GM19238 (cell line): ENCODE results near the gene CATSPER1.
A peak's percentile ranks its signal among the peaks of the same experiment; 100 is the strongest.

Source experiments
- DNase-seq: peaks from one replicate; pipeline ENCODE4 v3.0.0; 2011; ENCODE audit warnings: low spot score; ENCODE audit not compliant: insufficient read length

The CATSPER1 gene

DNA sequence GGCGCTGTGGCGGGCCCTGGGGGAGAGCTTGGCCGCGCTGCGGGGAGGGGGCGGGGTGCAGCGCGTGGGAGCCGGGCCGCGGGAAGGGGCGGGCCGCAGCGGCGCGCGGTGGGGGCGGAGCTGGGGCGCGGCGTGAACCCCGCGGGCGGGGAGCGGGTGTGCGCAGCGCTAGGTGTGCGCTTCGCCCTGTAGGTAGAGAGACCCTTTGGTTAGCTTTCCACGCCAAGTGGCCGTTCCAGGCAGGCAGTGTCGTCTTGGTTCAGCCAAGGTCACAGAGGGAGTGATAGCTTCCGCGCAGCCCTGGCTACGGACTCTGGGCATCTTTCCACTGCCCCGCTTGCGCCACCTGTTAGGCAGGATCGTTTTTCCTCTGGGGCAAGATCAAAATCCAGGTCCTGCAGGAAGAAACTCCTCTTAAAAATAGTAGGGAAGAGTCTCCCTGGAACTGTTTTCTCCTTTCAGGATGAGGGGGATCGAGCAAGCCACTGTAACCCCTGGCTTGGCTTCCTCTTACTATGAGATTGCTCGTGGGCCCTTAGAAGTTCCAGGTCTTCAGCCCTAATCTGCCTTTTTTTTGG, 23.5 kb downstream of the CATSPER1 start:
- DNase-seq: peak; percentile 75

DNA sequence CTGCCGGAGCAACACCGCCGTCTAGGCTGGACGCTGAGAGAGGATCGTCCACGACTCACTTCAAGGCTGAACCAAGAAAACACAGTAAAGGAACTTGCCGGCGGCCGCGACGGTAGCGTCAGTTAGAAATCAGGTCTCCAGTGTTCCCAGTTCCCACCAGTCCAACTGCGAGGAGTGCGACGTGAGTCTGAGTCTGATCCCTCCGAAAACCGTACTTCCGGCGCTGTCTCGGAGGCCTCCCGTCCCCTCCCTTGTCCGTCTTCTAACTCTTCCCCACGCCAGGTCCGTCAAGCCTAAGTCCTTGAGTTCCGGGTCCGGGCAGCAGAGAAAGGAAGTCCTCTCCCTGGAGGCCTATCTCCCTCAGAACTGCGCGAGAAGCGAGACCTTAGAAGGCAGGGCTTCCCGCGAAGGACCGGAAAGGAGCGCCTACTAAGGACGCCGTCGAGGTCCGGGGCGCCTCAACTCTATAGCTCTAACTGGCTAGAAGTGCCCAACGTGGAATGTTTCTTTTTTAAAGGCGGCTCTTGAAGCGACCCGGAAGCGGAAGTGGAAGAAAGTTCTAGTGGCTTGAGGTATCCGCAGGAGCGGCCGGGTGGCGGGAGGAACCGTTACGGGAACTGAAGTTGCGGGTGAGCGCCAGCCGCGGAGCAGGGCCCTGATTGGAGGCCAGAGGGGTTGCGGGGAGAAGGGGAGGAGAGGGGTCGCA, 24.2 kb downstream of the CATSPER1 start, which contains the start of the genes BANF1 and EIF1AD:
Gene BANF1, plus strand, starts transcription at position 562 of the 706 bp plus-strand sequence. CDS start 748 bp downstream, outside the sequence.
Gene EIF1AD, minus strand, starts transcription at position 216 of the 706 bp plus-strand sequence. CDS start 1,768 bp downstream, outside the sequence.
- DNase-seq: peak; percentile 92

DNA sequence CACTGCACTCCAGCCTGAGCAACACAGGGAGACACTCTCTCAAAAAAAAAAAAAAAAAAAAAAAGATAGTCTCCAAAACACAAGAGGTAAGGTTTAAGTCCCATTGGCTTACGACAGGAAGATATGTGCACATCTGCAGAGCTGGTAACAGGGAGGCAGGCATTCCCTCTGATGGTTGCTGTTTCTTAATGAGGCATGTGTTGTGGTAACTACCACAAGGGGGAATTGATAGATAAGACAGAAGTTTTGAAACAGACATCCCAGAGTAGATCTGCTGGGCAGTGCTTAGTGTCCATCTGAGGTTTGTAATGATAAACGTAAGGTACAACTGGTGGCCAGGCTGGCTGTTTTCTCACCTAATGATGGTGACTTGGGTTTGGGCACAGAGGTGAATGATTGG, 29.0 kb downstream of the CATSPER1 start:
- no peak for DNase-seq

DNA sequence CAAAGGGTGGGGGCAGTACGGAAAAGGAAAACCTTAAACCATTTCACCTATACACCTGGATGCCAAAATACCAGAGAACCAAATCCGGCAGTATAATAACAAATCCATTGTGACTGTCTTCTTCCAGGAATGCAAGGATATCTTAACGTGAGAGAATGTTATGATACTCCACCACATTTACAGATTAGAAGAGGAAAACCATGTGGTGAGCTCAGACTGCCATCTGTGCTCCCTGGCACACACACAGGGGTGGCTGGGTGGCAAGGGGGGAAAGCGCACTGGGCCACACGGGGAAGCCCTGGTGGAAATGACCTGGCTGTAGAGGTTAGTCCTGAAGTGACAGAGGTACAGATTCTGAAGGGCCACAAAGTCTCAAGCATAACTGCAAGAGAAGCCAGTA, 34.2 kb downstream of the CATSPER1 start:
- DNase-seq: no peak

DNA sequence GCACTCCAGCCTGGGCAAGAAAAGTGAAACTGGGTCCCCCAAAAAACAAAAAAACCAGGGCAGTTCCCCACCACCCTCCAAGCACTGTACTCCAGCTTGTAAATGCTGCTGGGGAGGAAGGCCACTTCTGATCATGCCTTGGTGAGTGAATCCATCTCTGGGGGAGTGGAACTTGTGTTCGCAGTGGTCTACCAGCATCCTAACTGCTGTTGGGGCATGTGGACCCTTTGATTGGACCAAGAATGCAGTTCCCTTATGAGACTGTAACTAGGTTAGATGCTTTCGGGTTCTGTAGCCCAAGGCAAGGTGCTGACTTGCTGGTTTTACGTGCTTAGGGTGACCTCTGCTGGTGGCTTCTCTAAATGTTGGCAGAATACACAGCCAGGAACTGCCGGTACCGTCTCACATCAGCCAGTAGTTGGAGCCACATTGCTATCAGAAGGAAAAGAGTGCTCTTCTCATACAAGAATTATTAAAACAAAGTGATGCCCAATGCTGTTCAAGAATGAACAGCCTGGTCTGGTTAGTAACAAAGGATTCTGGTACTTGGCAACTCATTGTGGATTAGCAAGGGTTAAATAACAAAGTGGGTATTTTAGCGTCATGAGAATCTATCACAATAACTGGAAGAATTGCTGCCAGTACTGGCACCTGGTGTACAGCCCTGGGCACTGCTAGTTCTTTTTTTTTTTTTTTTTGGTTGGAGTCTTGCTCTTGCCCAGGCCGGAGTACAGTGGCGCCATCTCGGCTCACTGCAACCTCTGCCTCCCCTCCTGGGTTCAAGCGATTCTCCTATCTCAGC, 37.3 kb downstream of the CATSPER1 start:
- DNase-seq: peak; percentile 87

DNA sequence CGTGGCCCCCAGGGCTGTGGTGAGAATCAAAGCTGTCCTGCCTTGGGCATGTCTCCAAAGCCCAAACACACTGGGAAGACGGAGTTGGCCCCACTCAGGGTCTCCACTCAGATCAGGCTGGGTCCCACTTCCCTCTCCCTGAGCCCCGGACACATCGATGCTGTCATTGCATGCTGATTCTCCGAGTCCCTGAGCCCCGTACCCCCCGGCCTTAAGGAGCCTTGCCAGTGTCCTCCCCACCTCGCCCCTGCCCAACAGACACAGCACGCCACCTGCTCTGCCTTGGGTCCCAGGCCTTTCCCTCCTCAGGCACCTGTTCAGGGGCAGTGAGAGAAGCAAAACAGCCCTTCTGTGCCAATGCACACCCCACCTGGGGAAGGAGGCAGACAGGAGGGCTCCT, 38.9 kb downstream of the CATSPER1 start:
- DNase-seq: no peak

DNA sequence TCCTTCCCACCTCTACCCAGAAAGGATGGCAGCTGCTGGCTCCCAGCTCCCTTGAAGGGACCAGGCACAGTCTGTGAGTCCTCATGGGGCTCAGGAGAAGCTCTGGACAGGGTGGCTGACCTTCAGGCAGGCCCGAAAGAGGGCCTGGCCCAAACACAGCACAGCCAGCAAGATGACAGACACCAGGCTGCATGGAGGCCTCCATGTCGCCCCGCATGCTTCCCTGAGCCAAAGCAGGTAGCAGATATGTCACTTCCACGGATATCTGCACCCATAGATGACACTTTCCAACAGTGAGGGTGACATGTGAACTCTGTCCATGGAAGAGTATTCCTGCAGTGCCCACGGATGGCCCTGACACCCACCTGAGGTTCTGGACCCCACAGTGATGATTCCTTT, 42.7 kb downstream of the CATSPER1 start:
- DNase-seq: no peak

DNA sequence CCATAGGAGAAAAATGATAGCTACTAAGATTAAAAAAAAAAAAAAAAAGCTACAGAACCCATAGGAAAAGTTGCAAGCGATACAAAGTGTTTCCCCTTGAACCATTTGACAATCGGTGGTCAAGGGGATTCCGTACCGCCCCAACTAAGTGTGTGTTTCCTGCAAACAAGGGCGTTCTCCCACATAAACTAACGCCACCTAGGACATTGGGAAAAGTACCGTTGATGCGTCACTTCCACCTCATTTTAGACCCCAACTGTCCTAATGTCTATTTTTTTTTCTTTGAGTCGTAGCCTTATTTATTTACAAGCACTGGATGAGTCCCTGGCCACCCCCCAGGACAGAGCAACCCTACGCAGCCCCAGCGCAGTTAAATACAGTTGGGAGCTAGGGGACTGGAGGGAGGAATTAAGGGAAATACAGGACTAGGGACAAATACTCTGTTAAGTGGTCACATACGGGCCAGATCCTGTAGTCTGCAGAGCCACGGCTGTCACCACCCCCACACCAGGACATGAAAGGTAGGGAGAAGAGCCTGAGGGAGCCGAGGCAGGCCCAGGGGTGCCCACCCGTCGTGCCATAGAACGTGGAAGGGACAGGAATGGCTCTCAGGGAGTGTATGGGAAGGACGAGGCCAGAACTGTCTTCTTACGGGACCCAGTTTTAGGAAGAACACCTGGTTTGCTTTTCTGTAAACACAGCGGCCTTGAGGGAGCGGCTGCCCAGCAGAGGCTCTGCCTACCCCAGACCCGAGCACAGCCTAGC, 43.3 kb downstream of the CATSPER1 start:
- DNase-seq: no peak

DNA sequence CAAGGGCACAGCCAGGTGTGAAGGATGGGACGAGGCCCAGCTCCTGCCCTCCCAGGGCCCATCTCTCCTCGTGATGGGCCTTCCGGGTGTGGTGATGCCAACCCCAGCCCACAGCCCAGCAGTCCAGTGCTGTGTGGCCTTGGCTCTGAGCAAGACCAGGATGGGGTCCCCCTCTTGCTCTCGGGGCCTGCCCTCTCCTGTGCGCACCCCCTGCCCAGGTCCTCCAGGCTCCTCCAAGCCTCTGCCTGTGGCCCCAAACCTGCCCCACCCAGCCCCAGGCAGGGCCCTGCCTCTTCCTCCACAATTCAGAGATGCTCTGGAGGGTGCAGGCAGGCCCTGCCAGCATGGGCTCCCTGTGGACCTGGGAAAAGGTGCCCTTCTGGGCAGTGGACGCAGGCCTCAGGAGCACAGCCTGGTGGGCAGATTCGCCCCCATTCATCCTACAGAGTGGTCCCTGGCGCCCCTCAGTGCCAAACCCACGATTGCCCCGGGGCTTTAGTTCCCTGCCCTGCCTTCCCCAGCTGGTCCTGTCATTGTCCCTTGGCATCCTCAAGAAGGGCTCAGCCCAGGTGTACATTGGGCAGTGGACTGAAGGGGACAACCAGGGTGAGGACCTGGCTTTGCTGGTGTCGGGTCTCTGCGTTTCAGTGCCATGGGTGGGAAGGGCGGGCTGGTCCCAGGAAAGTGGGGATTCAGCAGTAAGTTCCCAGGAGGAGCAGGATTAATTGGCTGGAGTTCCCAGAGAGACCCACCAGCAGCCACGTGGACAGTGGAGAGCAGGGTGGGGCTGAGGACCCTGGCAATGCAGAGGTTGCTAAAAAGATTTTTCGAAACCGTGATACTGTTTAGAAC, 44.1 kb downstream of the CATSPER1 start:
- no peak for DNase-seq

DNA sequence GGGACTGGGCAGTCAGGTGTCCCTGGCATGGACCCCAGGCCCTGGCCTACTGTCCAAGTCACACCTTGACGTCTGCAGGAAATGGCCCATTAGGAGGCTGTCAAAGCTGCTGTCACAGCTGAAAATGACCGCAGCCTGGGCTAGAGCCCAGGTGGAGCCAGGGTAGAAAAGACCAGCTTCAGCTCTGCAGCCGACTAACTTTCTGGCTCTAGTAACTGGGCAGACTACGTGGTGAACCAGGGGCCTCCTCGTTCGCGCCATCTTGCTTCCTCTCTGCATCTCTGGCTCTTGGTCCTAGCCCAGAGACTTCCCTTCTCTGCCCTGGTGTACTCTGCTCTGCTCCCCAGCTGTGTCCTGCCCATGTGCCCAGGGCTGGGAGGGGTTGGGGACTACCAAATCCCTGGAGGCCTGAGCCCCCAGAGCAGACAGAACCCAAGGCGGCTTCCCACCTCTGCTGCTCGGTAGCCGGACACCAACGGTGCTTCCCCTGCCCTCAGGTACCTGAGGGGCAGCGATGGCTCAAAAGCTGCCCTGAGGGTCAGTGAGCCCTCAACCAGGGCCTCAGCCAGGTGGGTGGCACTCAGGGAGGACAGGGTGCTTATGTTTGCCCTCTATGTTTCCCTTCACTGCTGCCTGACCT, 45.1 kb downstream of the CATSPER1 start:
- no peak for DNase-seq

DNA sequence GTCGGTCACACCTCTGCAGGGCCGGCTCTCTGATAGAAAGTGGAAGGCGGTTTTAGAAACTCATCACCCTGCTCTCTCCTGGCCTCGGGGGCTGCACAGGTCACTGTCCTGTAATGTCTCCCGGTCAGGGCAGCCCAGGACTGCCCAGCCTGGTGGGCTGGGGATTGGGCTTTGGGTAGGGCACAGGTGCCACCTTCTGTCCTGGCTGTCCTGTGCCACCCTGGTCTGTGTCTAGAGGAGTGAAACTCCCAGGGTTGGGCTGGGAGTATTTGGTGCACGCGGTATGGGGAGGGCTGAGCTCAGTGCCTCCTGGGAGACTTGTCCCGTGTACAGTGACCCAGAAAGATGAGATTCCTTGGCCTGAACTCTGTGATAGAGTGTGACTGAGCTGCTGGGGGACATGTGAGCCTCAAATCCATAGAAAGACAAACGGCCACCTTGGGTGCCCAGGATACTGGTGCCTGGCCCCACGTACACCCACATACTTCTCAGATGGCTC, 47.0 kb downstream of the CATSPER1 start:
- DNase-seq: no peak

DNA sequence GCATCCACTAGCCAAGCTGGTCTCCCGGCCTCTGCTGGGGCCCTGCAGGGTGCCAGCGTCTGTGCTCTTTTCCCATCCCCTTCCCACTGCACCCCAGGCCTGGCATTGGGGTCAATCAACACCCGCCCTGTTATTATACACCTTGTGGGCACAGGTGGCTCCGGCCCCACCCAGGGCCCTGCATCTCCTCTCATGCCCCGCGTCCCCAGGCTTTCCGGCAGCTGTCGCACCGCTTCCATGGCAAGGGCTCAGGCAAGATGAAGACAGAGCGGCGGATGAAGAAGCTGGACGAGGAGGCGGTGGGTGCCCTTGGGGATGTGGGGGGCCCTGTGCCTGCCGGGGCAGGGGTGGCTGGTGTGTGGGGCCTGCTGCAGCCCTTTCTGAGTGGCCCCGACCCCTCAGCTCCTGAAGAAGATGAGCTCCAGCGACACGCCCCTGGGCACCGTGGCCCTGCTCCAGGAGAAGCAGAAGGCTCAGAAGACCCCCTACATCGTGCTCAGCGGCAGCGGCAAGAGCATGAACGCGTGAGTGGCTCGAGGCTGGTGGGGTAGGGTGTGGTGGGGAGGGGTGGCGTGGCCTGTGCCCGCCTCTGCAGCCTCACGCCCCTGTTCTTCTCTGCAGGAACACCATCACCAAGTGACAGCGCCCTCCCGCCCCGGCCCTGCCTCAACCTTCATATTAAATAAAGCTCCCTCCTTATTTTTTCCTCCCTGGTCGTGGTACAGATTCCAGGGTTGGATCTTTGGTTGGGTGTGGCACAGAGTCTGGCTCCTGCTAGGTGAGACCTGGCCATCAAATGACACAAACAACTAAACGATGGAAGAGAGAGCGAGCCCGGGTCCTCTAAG, 47.7 kb downstream of the CATSPER1 start:
- no peak for DNase-seq

DNA sequence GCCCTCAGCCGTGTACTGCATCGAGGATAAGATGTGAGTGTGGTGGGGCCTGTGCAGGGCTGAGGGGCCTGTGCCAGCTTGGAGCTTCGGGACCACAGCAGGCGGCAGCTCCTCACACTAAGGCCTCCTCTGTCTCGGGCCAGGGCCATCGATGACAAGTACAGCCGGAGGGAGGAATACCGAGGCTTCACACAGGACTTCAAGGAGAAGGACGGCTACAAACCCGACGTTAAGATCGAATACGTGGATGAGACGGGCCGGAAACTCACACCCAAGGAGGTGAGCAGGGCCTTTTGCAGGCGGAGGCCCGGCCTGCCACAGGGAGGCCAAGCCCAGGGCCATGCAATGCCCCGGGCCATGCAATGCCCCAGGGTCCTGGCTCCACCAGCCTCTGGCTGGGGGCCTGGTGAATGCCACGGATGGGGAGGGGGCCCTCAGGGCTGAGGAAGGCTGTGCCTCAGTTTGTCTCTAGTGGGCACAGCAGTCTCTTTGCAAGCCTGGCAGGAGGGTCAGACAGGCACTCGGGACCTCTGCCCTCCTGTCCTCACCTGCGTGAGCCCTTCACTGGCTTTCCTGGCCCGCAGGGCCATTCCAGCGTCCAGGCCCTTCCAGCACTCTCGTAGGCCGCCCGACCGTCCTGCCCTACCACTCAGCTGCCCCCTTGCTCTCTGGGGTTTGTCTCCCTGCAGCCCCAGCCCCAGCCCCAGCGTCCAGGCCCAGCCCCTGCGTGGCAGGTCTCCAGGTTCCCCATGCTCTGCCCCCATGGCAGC, 48.5 kb downstream of the CATSPER1 start:
- no peak for DNase-seq

DNA sequence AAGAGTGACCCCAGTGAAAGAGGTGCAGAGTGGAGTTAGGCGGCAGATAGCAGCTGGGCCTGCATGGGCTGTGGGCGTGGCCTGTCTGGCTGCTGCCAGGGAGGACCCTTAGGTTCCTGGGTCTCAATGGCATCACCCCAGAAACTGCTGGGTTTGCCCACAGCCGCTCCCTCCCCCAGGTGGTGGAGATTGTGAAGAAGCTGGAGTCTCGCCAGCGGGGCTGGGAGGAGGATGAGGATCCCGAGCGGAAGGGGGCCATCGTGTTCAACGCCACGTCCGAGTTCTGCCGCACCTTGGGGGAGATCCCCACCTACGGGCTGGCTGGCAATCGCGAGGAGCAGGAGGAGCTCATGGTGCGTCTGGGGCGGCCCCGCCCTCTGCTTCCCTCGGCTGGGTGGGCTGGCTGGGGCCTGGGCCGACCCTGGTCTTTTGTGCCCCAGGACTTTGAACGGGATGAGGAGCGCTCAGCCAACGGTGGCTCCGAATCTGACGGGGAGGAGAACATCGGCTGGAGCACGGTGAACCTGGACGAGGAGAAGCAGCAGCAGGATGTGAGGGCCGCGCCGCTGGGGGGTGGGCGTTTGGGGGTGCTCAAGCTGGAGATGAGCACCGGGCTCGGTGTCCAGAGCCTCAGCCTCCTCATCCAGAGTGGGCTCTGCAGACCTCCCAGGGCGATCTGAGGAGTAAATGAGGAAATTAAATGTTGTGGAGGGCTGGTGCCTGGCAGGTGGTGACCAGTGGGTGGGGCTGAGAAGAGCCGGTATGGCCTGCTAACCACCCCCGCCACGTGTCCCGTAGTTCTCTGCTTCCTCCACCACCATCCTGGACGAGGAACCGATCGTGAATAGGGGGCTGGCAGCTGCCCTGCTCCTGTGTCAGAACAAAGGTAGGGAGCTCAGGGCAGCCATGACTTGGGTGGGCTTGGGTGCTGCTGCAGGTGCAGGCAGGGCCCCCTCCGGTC, 49.8 kb downstream of the CATSPER1 start:
- no peak for DNase-seq

DNA sequence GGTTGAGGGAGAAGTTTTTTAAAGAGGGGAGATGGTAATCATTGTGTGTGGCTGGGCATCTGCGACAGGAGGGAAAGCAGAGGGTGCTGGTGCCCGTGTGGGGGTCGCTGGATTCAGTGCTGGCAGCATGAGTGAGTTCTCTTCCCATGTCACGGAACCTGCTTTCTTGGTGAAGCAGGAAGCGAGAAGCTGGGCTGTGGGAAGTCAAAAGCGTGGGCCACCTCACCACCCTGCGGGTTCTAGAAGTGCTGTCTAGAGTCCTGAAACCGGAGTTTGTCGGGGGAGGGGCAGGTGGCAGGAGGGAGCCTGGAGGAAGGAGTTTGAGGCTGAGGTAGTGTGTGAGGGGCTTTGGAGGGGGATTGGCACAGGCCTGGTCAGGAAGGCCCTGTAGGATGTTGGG, 50.5 kb downstream of the CATSPER1 start:
- DNase-seq: no peak

DNA sequence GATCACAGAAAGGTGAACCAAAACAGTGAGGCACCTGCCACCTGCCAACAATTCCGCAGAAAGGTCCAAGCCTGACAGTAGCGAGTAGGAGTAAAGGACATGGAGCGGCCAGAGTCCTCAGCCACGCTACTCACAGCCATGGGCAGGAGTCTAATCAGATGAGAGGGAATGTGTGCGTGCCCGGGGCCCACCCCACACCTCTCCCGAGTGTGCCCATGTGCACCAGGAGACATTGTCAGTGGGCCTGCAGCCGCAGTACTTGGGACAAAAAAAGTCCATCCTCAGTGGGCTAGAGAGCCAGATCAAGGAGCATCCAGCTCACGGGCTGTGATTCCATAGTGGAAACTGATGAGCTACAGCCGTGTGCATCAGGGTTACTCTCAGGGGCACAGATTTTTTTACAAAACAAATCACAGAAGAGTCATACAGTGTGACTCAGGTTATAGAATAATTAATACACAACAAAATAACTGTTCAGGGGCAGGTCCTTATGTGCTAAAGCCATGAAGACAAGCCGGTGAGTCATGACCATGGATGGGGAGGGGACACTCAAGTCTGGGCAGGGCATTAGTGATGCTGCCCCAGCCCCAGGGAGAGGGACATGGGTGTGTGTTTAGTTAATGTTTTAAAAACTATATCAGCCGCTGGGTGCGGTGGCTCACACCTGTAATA, 52.7 kb downstream of the CATSPER1 start:
- DNase-seq: no peak
